ENCODE data around the gene BCDIN3D.
"Not testable (repeated sequence)": the region's sequence is repeated elsewhere in the genome, so short reads cannot be mapped to it uniquely, and the experiment has no call there.

Gene BCDIN3D

GRCh38 chr12:49855890-49856289, 13.0 kb upstream of the BCDIN3D start:
- DNase-seq (ENCODE audit: low spot score): not testable (repeated sequence)

- DNase-seq (ENCODE audit: low spot score): no peak
Measured at GRCh38 chr12:49854976-49855375, 12.1 kb upstream of the BCDIN3D start.

GRCh38 chr12:49853671-49854070, 10.8 kb upstream of the BCDIN3D start:
- DNase-seq (ENCODE audit: low spot score): no peak

- no peak for DNase-seq (ENCODE audit: low spot score)
Measured at GRCh38 chr12:49847161-49847560, 4.3 kb upstream of the BCDIN3D start.

GRCh38 chr12:49846032-49846431, 3.1 kb upstream of the BCDIN3D start:
- no peak for DNase-seq (ENCODE audit: low spot score)

- DNase-seq (ENCODE audit: low spot score): no peak
Measured at GRCh38 chr12:49843876-49844437, 1.1 kb upstream of the BCDIN3D start.

- DNase-seq (ENCODE audit: low spot score): no peak
Measured at GRCh38 chr12:49843411-49843810, 505 bp upstream of the BCDIN3D start.

- DNase-seq (ENCODE audit: low spot score): peak; percentile 45
Measured at GRCh38 chr12:49838973-49839633, 3.8 kb downstream of the BCDIN3D start.

GRCh38 chr12:49832836-49833421, 10.0 kb downstream of the BCDIN3D start:
- DNase-seq (ENCODE audit: low spot score): no peak

GRCh38 chr12:49831717-49832116, 11.2 kb downstream of the BCDIN3D start:
- no peak for DNase-seq (ENCODE audit: low spot score)

- peak; percentile 94 for DNase-seq (ENCODE audit: low spot score)
Measured at GRCh38 chr12:49828133-49829091, 14.5 kb downstream of the BCDIN3D start, which contains the start of gene NCKAP5L. Gene NCKAP5L, minus strand, starts transcription at chr12:49828413. Its CDS starts 24,369 bp downstream, at chr12:49804044.

GRCh38 chr12:49827401-49828099, 15.4 kb downstream of the BCDIN3D start:
- DNase-seq (ENCODE audit: low spot score): peak; percentile 83

- no peak for DNase-seq (ENCODE audit: low spot score)
Measured at GRCh38 chr12:49827051-49827400, 15.9 kb downstream of the BCDIN3D start.

- no peak for DNase-seq (ENCODE audit: low spot score)
Measured at GRCh38 chr12:49825971-49826421, 16.9 kb downstream of the BCDIN3D start.

- no peak for DNase-seq (ENCODE audit: low spot score)
Measured at GRCh38 chr12:49825360-49825970, 17.4 kb downstream of the BCDIN3D start.

GRCh38 chr12:49824895-49825294, 18.0 kb downstream of the BCDIN3D start:
- no peak for DNase-seq (ENCODE audit: low spot score)

- DNase-seq (ENCODE audit: low spot score): no peak
Measured at GRCh38 chr12:49824416-49824815, 18.5 kb downstream of the BCDIN3D start.

GRCh38 chr12:49823951-49824350, 19.0 kb downstream of the BCDIN3D start:
- no peak for DNase-seq (ENCODE audit: low spot score)

- DNase-seq (ENCODE audit: low spot score): no peak
Measured at GRCh38 chr12:49823350-49823749, 19.6 kb downstream of the BCDIN3D start.

- no peak for DNase-seq (ENCODE audit: low spot score)
Measured at GRCh38 chr12:49821373-49822287, 21.3 kb downstream of the BCDIN3D start.
